NCI-H2227 treated with DMSO at 0.1 percent for 48 hours (cell line): ENCODE measurements around the gene PRODH2.
A peak's percentile ranks its signal among the peaks of the same experiment; 100 is the strongest.
"Not testable (repeated sequence)": the region's sequence is repeated elsewhere in the genome, so short reads cannot be mapped to it uniquely, and the experiment has no call there.

Experiments used
- DNase-seq: peaks from one replicate; lab custom pipeline; 2025; lab: John Stamatoyannopoulos, UW

PRODH2 gene

GRCh38 chr19:35843676-35844481, 31.2 kb upstream of the PRODH2 start:
- DNase-seq = peak; percentile 81

DNA sequence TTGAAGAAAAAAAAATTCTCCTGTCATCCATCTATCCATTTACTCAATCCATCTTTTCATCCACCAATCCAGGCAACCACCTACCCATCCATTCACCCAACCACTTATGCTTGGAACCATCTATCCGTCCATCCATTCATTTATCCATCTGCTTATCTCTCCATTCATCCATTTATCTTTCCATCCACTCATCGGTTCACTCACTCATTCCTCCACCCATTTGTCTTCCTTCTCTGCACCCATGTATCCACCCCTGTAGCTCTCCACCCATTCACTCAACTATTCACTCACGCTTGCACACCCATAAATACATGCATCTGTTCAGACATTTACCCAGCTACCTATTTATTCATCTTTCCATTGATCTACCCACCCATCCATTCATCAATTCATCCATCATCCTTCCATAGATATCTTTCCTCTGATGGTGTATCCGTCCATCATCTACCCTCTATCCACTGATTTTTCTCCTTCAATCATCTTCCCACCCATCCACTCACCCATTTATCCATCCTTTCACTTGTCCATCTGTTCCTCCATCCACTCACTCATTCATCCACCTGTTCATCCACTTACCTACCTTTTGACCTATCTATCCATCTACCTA, 30.1 kb upstream of the PRODH2 start:
- no peak for DNase-seq

DNA sequence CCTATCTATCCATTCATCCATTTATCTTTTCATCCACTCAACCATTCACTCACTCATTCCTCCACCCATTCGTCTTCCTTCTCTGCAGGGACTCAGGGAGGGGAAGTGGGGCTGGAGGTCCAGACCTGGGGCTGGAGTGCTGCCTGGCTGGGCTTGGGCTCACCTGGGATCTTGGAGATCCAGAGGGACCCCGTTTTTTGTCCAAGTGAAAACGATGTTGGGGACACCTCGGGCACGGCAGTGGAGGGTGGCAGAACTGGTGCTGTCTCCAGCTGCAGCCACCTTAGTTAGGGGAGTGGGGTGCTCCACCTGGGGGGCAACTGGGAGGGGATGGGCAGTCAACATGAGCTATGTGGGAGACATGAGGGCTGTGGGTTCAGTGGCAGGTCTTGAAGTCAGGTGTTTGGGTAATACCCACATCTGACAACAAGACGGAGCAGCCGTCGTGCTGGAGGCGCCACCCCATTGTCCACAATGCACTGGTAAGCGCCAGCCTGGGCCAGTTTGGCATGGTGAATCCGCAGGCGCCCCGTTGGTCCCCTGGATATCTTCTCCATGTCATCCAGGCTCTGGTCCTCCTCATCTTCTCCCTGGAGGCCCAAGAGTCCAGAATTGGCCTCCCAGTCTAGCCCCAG, 29.4 kb upstream of the PRODH2 start:
- no peak for DNase-seq

- DNase-seq = not testable (repeated sequence)
Measured at GRCh38 chr19:35836096-35836495, 23.5 kb upstream of the PRODH2 start.

DNA sequence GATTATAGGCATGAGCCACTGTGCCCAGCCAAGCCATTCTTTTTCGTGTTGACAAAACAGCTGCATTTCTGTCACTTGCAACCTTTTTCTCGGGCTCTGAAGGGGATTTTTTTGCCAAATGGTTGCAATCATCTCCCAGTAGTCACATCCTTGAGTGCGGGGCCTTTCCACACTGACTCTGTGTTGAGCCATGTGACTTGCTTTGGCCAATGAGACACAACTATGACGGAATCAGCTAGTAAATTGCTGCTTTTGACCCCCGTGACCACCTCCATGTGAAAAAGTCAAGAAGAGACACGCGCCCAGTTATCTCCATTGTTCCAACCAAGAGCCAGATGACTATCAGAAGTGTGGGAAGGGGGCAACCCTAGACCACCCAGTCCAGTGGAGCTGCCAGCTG, 21.3 kb upstream of the PRODH2 start:
- no peak for DNase-seq

- no peak for DNase-seq
Measured at GRCh38 chr19:35832054-35832453, 19.4 kb upstream of the PRODH2 start.

DNA sequence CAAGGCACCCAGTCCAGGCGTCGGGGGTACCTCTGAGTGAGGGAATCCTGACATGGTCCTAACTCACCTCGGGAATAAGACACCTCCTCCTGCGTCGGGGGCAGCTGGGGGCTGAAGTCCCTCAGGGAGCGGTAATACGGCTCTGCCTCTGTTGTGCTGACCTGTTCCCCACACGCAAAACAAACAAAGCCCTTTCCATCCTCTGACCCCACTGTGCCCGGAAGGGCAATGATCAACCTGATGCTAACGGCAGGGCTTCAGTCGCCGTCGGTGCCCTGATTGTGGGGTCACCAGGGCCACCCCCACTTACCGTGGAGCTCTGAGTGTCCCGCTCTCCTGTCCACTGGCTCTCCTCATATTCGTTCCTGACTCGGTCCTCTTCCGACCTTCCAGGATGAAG, 18.3 kb upstream of the PRODH2 start:
- DNase-seq = no peak

DNA sequence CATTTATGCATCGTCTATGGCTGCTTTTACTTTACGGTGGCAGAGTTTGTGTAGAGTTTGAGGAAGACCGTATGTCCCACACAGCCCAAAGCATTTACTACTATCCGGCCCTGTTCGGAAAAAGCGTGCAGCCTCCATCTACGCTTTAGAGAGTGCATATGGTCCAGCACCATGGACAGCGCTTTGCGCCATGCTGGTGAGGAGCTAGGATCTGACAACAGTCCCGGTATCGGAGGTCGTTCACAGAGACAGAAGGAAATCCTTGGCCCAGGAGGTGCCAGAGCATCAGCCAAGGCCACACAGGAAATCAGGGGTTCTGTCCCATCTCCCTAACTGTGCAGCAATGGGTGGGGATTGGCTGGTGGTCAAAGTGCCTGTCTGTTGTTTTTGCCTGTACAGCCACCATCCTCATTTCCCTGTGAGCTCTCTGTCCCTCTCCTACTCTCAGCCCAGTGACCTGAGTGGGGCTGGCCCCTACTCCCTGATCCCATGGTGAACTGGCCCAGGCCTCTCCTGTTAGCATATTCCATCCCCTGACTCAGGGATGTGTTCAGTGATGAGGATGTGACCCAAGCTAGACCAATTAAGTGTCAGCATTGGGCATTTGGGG, 16.2 kb upstream of the PRODH2 start:
- no peak for DNase-seq

GRCh38 chr19:35824150-35824549, 11.5 kb upstream of the PRODH2 start:
- no peak for DNase-seq

GRCh38 chr19:35822579-35822978, 9.9 kb upstream of the PRODH2 start:
- no peak for DNase-seq

DNA sequence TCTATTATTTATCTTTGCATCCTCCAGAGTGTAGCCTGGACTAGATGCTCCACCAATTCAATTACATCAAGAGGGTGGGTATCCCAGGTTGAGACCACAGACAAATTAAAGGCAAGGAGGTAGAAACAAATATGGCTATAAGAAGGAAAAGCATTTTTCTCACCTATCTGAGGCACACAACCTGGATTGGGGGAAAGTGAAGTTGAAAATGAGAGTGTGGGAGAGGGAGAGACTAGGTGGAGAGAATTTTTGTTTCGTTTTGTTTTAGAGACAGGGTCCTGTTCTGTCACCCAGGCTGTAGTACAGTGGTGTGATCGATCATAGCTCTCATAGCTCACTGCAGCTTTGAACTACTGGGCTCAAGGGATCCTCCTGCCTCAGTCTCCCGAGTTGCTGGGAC, 5.8 kb upstream of the PRODH2 start:
- no peak for DNase-seq

GRCh38 chr19:35816846-35817245, 4.2 kb upstream of the PRODH2 start:
- DNase-seq = no peak

DNA sequence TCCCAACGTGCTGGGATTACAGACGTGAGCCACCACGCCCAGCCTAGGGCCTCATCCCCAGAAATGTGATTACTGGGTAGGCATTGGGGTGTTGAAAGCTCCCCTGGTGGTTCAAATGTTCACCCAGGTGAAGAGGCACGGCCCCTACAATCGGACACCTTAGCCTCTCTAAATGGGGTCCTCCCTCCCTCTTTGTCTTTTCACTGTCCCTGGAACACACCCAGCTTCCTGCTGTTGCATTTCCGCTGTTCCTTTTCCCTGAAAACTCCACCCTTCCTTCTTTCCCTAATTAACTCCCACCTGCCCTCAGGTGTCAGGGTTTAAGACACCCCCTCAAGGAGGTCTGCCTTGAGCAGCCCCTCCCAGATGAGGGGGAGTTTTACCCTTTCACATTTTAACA, 3.6 kb upstream of the PRODH2 start:
- DNase-seq = no peak

DNA sequence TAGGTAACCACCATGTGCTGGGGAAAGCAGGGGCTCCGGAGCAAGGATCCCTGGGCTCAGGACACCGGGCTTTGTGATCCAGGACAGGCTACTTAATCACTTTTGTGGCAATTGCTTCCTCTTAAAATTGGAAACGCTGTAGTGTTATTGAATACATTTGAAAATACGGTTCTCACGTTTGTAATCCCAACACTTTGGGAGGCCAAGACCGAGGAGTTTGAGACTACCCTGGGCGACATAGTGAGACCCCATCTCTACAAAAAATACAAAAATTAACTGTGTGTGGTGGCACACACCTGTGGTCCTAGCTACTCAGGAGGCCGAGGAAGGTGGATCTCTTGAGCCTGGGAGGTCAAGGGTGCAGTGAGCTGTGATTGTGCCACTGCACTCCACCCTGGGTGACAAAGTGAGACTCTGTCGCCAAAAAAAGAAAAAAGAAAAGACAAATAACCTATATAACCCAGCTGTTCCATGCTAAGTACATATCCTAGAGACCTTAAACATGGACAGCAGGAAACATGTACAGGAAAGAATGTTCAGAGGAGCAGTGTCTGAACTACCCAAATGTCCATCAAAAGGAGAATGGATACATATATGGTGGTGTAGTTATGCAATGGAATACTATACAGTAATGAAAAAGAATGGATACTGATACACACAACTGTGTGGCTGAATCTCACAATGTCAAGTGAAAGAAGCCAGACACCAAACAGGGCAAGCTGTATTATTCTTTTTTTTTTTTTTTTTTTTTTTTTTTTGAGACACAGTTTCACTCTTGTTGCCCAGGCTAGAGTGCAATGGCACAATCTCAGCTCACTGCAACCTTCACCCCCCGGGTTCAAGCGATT, 622 bp upstream of the PRODH2 start:
- DNase-seq = no peak

- DNase-seq = no peak
Measured at GRCh38 chr19:35811317-35812219, 1.1 kb downstream of the PRODH2 start.

- DNase-seq = no peak
Measured at GRCh38 chr19:35807633-35808032, 5.0 kb downstream of the PRODH2 start.

GRCh38 chr19:35806597-35806996, 6.0 kb downstream of the PRODH2 start:
- no peak for DNase-seq

- no peak for DNase-seq
Measured at GRCh38 chr19:35805526-35806102, 7.0 kb downstream of the PRODH2 start.

GRCh38 chr19:35801828-35802227, 10.8 kb downstream of the PRODH2 start:
- no peak for DNase-seq

DNA sequence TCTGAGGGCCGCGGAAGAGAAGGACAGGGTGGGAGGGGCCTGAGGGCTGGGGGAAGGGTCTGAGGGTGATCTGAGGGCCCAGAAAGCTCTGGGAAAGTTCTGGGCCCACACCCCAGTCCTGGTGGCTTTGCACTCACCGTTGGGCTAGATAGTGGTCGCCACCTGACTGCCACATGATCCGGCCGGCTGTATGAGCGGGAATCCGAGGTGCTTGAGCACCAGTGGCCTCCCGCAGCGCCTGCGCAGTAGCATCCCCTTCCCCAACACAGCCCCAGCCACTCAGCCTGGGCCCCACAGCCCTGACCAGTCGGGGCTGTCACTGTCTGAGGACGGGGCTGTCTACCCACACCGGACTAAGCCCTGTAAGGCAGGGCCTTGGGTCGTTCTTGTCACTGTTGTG, 15.0 kb downstream of the PRODH2 start:
- DNase-seq = no peak
